HG02943 (cell line): ENCODE data around the gene OSBP2.

Source experiments
- ATAC-seq: cut with Tn5 transposase; IDR thresholded peaks from one replicate; pipeline ENCODE4 v1.9.1; 2021; ENCODE audit warnings: mild to moderate bottlenecking, low read depth, moderate library complexity; ENCODE audit not compliant: unreplicated experiment

OSBP2 gene

DNA sequence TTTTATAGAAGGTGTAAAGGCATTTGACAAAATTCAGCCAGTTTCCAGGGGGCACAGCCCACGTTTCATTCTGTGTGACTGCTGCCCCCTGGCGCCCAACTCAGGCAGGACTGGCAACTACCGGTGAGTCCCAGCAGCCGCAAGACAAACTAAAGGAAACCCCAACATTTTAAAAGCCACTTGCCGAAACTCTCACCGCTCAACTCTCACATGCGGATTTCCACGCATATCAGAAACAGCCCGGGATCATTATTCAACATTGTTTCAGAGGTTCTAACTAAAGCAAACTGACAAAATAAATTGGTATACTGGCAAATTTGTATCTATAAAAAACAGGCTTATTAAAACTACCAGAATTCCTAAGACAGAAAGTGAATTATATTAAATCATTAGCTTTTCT, 225.7 kb downstream of the OSBP2 start:
- no peak for ATAC-seq

DNA sequence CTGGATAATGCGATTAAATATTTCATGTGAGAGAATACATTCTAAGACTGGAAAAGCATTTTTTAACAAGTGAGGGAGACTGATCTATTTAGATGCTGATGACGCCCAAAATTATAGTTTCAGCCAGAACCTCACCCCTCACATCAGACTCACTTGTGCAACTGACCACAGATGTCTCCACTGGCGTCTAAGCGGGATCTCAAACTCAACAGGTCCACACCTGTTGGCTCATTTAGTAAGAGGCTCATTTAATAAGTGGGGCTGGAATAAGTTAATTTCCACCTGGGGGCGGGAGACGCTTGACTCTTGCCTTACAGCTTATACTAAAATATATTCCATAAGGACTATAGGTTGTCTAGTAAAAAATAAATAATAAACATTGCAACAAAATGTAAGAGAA, 226.4 kb downstream of the OSBP2 start:
- no peak for ATAC-seq

DNA sequence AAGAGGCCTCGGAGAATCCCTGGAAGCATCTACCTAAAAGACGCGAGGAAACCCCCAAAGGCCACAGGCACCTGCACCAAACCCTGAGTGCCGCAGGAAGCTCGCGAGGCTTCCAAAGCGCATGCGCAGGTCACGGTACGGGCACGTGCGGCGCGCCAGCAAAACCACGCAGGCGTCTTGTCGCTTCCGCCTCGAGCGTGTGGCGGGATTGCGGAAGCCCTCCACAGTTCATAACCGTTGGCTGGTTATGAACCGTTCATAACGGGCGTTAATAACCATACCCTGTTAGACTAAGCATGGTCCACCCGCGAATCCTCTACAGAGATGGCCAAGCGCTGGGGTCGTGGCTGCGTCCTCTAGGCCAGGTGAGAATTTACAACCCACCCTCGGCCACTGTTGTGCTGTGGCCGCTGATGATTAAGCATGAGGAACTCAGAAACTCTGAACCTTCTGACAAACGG, 227.5 kb downstream of the OSBP2 start:
- no peak for ATAC-seq

DNA sequence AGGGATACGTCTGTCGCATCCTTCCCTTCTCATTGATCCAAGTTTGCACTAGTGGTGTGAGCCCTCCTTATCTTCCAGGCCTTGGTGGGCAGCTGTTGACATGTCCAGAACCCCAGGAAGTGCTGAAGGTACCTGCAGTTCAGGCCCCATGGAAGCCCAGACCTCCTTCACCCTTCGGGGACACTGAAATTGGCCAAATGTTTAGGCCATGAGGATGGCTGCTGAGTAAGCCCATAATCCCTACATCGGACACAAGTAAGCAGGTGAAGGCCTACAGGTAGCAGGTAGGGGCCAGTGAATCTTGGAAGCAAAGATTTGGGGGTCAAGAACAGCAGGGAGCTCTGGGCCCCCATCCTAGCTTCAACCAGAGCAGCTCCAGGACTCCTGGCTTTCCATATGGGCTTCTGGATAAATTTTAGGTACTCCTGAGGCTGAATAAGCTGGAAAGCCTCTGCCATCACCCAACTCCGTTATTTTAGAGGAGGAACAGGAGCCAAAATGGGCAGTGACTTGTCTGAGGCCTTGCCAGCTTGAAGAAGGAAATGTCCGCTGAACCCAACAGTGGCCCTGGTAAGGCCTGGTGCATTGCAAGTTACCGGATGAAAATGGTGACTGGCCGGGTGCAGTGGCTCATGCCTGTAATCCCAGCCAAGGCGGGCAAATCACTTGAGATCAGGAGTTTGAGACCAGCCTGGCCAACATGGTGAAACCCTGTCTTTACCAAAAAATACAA, 228.7 kb downstream of the OSBP2 start:
- ATAC-seq = no peak

DNA sequence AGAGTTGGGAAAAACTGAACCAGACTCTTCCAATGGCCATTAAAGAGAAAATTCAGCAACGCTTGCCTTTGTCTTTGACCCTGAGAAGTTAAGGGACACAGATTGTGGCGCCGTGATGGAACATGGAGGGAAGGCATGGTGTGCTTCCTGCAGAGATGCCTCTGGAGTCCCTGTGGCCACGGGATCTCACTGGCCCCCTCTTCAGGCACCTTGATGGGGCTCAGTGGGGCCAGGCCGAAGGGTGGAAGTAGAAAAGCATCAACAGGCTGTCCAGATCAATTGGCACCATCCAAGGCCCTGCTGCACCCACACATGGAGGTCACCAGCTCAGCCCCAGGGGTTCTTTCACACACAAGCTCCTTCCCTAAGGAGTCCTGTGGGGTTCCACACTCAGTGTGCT, 231.0 kb downstream of the OSBP2 start:
- ATAC-seq = no peak

DNA sequence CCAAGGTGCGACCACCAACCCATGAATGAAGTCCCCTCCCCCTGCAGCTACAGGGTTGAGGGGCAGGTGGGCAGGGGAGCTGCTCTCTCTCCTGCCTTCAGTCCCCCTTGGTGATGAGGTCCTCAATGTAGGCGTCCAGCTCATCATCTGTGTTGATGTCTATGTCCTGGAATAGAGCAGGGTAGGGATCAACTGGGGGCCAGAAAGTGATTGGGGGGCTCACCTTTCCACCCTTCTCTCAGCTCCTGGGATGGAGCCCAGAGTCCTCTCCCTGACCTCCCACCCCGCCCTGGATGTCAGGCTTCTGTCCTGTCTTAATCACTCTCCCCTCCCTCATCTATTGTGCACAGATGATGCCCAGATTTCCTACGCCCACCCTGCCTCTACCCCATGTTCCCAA, 232.0 kb downstream of the OSBP2 start:
- no peak for ATAC-seq

GRCh38 chr22:30927806-30928205, 233.1 kb downstream of the OSBP2 start:
- no peak for ATAC-seq

GRCh38 chr22:30928401-30928800, 233.7 kb downstream of the OSBP2 start:
- no peak for ATAC-seq

- ATAC-seq = no peak
Observed at GRCh38 chr22:30930228-30930627, 235.6 kb downstream of the OSBP2 start.

DNA sequence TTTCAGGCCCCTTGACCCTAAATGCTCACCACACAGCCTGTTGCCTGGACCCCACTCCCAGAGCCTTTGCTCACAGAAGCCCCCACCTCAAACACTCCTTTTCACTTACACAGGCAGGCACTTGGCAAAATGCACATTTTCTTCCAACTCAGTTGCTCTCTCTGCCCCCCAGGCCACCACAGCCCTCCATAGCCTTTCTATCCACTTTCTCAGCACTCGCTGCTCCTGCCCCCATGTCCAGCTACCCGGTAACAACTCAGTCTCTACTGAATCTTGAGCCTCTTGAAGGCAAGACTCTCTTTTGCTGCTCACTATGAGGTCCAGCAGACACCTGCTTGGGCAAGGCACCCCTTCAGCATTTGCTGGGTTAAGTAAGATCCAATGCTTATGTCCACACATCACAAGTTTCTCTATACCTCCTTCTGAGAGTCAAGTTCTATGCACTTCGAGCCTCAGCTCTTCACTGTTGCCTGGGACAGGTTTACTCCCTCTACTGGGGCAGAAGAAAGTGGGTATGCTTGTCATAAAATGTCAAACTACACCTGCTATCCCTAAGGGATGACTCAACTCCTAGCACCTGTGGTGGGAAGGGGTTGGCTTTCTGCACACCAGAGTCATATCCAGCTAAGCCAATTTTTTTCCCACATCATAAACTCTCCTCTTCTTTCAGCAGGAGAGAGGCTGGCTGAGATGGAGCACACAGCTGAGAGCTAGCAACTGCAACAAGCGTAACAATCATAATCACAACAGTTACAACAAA, 237.0 kb downstream of the OSBP2 start:
- ATAC-seq = no peak

- ATAC-seq = no peak
Observed at GRCh38 chr22:30932661-30933060, 238.0 kb downstream of the OSBP2 start.

DNA sequence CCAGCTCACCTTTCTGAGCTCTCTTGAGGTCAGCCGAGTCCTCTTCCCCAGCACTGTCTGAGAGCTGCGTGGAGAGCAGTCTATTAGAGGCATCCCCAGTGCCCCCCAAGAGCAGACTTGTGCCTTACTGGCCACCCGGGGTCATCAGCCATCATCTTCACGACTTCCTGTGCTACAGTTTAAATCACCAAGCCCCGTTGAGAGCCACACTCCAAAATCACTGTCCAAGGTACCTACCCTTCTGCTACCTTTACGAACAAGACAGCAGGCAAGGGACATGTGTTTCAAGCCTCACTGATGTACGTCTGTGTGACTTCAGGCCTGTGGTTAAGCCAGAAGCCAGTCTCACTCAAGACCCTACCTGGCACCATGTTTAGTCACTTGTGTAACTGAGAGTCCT, 238.8 kb downstream of the OSBP2 start:
- no peak for ATAC-seq

DNA sequence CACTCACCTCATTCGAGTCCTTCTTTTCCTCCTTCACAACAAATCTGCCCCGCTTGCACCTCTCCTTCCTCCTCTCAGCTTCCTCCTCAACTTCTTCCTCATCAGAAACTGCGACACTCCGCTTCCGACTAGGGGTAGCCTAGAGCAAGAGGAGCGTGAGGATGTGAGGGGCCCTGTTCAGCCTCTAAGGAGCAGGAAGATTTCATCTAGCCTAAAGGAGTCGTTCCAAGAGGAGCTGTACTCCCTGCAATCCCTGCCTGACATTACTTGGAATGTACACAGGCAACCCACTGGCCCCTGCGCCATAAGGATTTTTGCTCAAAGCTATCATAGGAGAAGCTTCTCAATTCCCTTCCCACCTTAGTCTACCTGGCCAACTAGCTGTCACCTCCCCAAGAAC, 239.4 kb downstream of the OSBP2 start:
- ATAC-seq = no peak

DNA sequence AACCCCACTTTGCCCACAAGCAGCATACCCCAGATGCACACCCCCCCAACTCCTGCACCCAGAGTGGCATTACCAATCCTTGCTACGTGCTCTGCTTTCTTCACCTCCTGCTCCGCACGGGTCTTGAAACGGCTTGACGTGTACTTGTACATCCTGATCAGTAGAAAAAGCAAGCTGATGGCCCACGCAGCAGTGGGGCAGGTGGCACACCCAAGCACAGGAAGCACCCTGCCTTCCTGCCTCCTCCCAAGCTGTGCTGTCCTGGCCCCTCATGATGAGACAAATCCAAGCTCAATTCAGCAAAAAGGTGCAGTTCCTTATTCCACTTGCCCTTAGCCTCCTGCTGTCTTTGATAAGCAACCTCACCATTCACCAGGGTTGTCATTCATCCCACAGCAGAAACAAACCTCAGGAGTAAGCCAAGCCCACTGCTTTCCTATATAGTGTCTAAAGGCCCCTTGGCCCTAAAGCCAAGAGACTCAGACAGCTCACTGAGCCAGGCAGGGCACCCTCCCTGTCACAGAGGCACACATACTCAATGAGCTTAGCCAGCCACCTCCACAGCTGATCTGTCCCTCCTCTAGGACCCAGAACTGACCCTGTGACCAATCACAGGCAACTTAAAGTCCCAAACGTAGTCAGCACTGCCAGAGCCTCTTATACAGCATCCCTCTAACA, 246.2 kb downstream of the OSBP2 start:
- ATAC-seq = no peak

- no peak for ATAC-seq
Observed at GRCh38 chr22:30941363-30941740, 246.7 kb downstream of the OSBP2 start.

- ATAC-seq = no peak
Observed at GRCh38 chr22:30943368-30943767, 248.7 kb downstream of the OSBP2 start.

- no peak for ATAC-seq
Observed at GRCh38 chr22:30944986-30945385, 250.3 kb downstream of the OSBP2 start.

GRCh38 chr22:30945653-30946052, 251.0 kb downstream of the OSBP2 start:
- ATAC-seq = no peak

GRCh38 chr22:30946354-30946753, 251.7 kb downstream of the OSBP2 start:
- no peak for ATAC-seq

DNA sequence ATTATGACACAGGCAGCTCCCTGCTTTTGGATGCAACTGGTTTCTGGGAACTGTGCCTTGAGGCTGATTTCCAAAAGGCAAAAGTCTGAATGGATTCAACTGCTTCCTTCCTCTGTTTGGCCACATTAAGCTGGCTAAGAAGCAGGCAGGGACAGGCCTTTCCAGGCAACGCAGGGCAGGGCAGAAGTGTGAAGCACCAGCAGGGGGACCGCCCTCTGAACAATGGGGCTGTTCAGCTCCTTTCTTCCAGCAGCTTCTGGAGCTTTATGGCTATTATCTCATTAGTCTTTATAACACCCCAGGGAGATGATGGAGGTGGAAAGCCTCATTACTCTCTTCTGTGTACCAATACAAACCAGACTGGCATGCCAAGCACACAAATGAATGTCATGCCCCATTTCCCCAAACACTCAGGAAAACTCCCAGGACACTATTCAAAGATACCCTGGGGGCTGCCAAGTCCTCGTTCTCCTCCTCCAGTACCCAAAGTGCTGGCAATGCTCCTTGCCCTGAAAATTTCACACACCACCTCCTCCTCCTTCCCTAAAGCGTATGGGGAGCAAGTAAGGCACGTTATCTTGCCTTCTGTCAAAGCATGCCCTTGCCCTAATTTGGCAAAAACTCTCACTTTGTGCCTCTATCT, 252.6 kb downstream of the OSBP2 start:
- no peak for ATAC-seq

DNA sequence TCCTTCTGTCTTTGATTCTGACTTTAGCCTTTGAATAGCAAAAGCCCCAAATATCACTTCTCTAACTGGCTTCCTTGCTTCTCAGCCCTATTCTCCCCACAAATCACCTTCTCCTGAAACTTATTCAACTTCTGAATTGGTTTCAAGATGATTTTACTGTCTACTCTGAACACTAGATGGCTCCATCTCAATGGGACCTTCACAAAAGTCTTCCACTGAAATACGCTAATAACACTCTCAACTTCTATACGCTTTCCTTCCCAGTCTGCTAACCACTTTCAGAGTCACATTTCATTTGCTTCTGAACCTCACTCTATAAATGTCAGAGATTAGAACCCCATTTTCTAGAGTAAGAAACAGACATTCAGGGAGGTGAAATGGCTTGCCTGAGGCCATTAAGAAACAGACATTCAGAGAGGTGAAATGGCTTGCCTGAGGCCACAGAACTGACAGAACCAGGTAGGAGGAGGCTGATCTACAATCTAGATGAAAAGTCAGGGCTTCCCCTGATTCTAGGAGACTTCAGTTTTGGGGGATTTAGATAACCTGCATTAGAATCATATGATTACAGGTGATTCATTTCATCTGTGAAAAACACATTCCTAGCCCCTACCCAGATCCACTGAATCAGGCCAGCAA, 253.3 kb downstream of the OSBP2 start:
- no peak for ATAC-seq
